CD4-positive, alpha-beta T cell treated with Interleukin-15 for 4 hours (primary cell): ENCODE results near the gene AGBL4.

Experiments used
- DNase-seq: peaks from one replicate; pipeline ENCODE4 v3.0.0-alpha.2; 2020; ENCODE audit warnings: low spot score

AGBL4 gene

DNA sequence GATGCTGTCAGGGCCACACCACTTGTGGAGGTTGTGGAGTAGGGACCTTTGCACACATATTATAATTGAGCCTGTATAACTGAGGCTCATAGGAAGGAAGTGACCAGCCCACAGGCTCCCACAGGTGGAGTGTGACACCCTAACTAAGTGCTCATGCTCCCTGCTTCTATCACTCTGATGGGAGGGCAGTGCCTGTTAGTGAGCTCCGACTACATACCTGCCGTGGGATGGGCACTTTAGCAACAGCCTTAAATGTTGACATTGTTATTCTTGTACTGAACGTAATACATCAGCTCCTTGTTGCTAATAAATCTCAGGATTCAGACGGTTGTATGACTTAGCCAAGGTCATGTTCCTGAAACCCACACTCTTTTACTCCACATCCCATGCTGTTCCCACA, 1305.0 kb downstream of the AGBL4 start:
- no peak for DNase-seq

DNA sequence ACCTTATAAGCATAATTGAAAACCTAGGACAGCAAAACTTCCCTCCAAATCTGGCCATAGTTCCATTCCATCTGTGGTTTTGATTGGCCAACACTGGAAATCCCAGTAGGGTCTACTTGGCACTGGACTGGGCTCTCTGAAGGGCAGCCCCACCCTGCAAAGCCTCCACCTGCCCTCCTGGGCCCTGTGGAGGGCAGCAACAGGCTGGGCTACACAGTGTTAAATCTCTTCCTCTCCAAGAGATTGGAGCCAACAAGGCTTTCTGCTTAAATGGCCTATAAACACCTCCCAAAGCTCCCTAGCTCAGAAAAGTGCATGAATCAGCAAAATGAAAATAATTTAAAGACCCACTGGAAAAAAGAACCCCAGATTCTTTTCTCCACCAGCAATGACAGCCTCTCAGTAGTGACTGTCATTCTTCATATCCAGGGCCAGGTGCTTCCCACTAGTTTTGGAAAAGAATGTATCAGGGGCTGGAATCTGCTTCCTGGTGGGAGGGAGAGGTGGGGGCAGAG, 1305.6 kb downstream of the AGBL4 start:
- no peak for DNase-seq

DNA sequence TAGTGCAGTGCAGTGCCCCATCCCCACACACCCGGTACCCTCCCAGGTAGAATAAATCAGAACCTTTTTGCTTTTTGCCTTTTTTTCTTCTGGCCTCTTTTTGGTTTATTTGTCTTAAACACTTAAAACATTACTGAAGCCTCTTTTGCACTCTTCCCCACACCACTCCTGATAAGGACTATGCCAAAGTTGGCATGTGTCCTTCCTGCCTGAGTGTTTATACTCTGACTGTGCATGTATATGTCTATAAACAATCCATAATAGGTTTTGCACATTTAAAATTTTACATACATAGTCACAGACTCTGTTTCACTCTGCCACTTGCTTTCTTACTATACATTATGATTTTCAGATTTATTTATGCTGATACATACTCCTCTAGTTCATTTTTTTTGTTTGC, 1306.7 kb downstream of the AGBL4 start:
- DNase-seq: no peak

- DNase-seq: no peak
Observed at GRCh38 chr1:48715921-48716320, 1307.8 kb downstream of the AGBL4 start.

GRCh38 chr1:48710915-48711314, 1312.8 kb downstream of the AGBL4 start:
- DNase-seq: no peak

GRCh38 chr1:48710318-48710717, 1313.4 kb downstream of the AGBL4 start:
- no peak for DNase-seq

- no peak for DNase-seq
Observed at GRCh38 chr1:48704736-48705135, 1319.0 kb downstream of the AGBL4 start.

- no peak for DNase-seq
Observed at GRCh38 chr1:48701445-48701844, 1322.3 kb downstream of the AGBL4 start.

DNA sequence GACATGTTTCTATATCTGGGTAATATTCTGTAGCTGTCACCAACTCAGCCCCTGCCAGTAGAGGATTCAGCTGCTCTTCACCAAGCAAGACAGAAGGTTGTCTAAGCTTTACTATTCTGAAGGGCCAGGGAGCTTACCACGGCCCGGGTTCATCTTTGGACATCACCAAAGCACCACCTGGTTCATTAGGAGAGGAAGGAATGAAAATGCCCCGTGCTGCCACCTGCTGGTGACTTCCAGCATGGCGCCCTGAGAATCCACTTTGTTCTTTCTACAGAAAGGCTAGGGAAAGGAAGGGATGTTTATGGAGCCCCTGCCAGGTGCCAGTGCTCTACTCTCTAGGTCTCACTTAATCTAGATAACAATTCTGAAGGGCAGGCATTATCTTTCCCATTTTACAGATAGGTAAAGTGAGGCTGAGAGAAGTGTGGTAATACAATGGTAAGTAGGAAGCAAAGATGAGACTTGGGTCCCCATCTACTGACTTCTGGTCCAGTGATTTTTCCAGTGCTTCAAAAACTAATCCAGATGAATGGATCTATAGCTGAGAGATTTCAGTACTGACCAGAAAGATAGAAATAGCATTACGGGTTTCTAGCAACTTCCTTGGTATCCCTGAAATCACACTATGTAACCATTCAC, 1326.6 kb downstream of the AGBL4 start:
- peak; percentile 36 for DNase-seq

- DNase-seq: no peak
Observed at GRCh38 chr1:48695161-48695560, 1328.6 kb downstream of the AGBL4 start.

GRCh38 chr1:48693674-48694320, 1330.0 kb downstream of the AGBL4 start:
- no peak for DNase-seq

DNA sequence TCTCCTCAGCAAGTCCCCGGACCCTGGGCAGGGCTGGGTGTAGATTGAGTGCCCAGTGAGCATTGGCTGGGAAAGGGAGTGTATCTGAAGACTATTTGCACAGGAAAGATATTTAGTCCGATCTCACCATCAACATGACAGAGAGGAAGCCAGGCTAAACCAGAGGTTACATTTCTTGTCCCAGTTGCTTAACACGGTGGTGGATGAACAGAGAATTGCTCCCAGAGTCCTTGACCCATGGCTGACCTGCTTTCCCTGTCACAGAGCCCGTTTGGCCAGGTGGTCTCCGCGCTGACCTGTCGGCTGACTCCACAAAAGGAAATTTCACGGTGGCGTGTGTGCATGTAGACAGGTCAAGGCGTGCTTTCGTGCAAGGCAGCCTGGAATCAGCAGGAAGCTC, 1330.6 kb downstream of the AGBL4 start:
- no peak for DNase-seq

GRCh38 chr1:48692235-48692634, 1331.5 kb downstream of the AGBL4 start:
- no peak for DNase-seq

DNA sequence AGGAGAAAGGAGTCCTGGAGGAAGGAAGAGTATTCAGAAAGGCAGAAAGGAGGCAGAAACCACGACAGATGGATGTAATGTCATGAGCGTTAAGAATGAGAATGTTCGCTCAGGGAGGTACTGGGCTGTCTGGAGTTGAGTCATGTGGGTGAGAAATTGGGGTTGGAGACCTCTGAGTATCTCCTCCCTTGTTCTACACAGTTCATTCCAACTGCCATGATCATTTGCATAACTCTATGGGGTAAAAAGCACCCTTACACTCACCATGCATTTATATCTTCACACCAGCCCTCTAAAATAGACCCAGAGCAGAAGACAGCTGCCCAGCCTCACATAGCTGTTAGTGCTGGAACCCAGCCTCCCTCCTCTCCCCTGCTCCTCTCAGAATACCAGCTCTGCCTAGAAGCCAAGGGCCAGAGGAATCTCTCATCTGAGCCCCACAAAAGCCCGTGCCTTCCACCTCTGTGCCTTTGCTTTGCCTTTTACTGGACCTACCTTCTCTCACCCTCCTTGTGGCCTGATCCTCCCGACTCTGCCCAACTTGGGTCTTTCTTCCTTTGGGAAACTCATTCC, 1332.2 kb downstream of the AGBL4 start:
- no peak for DNase-seq

GRCh38 chr1:48688102-48688760, 1335.5 kb downstream of the AGBL4 start:
- DNase-seq: no peak

- DNase-seq: no peak
Observed at GRCh38 chr1:48687282-48688045, 1336.3 kb downstream of the AGBL4 start.

GRCh38 chr1:48686159-48686558, 1337.6 kb downstream of the AGBL4 start:
- DNase-seq: no peak

- no peak for DNase-seq
Observed at GRCh38 chr1:48684381-48684780, 1339.4 kb downstream of the AGBL4 start.

DNA sequence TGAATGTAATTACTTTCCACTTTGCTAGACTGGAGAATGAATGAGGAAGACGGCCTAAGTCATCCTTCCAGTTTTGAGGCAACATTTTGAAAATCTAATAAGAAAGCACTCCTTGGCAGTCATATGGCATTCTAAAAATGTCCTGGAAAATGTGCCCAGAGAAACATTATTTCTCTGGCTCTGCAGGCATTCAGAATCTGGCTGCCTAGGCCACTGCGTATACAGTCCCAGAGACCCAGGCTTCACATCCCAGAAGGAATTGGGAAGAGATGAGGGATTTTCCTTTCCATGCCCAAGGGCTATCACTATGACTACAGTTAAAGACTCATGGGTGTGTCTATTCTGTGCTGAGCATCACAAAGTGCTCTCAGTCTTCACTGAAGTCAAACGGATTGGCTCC, 1339.9 kb downstream of the AGBL4 start:
- DNase-seq: no peak

DNA sequence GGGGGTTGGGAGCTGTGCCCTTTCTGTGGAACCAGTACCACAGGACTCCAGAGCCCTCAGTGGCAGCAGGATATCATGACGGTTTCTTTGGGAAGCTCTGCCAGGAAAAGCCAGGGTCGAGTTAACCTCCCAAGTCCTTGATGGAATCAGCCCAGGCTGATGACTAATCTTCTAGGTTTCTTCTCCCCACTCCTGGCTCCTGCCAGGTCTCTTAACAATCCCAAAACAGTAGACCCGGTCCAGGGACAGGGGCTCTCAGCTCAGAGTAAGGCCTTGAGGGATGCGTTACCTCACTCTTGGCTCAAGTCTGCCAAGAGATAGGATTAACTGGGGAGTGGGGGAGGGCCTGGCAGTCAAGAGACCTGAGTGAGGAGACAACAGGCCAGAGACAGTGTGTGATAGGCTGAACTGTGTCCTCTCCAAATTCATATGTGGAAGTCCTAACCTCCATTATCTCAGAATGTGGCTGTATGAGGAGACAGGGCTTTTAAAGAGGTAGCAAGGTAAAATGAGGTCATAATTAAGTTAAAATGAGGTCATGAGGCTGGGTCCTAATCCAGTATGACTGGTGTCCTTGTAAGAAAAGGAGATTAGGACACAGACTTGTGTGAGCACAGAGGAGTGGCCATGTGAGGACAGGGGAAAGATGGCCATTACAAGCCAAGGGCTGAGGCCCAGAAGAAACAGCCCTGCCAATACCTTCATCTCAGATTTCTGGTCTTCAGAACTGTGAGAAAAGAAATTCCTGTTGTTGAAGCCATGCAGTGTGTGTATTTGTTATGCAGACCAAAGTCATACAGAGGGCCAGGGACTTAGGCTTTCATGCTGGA, 1342.1 kb downstream of the AGBL4 start:
- no peak for DNase-seq

DNA sequence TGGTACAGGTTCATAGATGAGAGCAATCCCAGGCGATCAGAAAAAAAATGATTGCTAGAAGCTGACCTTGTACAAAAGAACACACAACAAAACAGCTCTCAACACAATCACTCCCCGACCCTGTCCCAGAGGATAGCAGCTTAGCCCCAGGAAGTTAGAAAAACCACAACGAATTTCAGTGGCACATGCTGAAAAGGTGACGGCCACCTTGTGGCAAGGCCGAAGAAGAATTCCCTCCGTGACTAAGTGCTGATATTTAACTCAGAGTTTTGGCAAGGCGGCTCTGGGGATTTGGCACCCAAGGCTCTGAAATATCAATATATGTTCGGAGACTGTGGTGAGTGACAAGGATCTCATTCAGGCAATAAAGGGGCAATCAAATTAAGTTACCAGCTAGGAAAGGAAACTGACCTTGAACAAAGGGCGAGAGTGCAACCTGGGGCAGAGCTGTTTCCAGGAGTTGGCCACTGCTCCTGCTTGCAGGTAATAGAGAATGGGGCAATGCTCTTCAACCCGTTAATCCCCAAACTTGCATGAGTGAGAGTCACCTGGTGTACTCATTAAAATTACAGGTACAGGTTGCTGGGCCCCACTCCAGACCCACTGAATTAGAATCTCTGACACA, 1343.2 kb downstream of the AGBL4 start:
- DNase-seq: no peak
